Measurements from ENCODE around the gene ATP6V0D1.

ATP6V0D1 gene

DNA sequence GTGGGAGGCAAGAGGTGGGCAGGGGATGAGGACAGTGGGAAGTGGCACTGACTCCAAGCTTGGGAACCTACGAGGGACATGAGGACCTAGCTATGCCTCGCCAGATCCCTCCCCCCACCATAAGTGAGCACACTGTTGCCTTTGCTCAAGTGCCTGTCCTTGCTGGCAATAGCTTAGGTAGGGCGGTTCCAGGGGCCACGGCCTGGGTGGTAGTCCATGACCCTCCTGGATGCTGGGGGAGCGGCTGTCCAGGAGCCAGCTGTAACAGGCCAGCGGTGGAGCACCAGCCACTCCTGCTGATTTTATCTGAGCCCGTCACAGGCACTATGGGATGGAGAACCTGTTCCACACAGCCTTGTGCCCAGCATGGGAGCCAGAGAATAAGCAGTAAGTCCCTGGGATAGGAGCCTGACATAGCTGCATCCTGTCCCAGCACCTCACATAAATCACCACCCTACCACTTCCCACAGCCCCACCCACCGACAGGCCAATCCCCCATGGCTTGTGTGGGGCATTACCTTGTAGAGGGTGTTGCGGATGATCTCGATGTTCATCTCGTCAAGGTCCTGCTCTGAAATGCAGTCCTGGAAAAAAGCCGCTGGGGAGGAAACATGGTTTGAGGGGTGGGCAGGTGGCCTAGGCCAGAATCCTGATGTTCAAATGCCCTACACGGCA is 38.2 kb downstream of the ATP6V0D1 start:
- DNase-seq, result no peak

- DNase-seq, result no peak
Measured at GRCh38 chr16:67441907-67442306, 39.0 kb downstream of the ATP6V0D1 start.

DNA sequence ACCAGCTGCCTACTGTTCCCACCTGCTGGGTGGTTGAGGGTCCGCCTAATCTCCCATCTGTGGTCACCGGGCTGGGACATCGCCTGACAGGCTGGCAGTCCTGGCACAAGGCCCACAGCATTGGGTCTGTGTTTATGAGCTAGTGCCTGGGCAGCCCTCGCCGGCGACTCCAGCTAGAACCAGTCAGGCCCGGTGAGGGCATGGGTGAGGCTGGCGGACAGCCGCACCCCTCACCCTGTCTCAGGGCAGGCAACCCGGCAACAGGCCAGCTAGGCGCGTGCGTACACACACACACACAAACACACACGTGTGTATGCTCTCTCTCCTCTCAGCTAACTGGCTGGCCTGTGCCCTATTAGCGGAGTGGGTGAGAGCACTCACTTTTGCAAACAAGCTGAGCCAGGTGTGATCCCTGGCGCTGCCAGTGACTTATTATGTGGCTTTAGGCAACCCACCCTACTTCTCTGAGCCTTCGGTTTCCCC is 39.6 kb downstream of the ATP6V0D1 start:
- peak; percentile 16 for DNase-seq

DNA sequence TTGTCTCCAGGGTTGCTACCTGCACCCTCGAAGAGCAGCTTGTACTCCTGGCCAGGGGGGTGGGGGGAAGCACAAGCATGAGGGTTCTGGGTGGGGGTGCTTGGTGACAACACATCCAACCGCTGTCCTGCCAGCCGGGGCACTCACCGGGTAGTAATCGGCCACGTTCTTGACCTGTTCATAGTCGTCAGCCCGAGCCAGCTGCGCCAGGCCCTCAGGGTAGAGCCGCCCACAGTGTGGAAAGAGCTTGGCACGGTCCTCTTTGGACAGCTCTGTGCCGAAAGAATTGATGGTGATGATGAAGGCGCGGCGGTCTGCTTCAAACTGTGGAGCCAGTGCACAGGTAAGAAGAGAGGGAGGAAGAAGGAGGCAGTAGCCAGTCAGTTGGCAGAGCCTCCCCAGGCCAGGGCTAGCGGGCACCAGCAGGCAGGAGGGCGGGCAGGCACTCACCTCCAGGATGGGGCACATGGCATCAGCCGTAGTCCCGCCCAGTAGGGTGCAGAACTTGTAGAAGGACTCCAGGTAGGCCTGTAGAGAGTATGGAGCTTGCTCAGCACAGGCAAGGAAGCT is 42.0 kb downstream of the ATP6V0D1 start:
- DNase-seq, result no peak

DNA sequence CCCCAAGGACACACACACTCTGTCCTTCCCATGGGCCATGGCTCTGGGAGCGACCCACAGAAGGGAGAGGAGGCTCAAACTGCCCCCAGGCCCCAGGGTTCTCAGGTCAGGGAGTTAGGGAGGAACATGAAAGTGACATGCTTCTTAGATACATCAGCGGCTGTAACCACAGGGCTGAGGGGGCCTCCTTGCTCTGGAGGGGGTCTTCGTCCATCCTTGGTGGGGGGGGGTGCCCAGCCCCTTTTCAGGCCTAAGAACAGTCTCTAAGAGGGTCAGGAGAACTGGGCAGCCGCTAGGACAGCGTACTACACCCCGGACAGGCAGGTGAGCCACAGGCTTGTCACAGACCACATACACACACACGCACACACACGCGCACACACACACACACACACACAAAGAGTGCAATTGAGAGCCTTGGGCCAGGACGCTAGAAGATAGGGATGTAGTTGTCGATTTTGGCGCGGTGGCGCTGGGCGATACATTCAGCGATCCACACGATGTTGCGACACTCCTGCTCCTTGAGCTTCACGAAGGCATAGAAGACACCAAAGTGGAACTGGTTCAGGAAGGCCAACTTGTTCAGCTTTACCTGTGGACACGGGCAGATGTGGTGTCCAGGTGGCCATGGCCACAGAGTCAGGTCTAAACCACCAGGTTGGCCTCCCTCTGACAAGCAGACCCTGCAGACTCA is 42.7 kb downstream of the ATP6V0D1 start:
- no peak for DNase-seq

DNA sequence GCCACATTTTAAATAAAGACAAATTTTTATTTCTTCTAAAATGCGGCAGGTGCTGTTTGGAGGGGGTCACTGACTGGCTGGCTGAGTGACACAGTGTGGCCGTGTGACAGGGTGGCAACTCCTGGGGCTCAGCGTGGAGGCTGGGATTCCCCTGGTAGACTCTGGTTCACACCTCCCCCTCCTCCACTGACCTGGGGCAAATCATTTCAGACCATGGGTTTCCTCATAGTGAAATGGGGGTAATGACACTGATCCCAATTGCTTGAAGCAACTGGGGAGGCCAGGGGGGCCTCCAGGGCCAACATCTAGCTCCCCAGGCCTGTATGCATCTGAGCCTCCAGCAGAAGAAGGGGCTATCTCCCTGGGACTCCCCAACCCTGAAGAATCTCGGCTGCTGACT is 43.4 kb downstream of the ATP6V0D1 start:
- no peak for DNase-seq

DNA sequence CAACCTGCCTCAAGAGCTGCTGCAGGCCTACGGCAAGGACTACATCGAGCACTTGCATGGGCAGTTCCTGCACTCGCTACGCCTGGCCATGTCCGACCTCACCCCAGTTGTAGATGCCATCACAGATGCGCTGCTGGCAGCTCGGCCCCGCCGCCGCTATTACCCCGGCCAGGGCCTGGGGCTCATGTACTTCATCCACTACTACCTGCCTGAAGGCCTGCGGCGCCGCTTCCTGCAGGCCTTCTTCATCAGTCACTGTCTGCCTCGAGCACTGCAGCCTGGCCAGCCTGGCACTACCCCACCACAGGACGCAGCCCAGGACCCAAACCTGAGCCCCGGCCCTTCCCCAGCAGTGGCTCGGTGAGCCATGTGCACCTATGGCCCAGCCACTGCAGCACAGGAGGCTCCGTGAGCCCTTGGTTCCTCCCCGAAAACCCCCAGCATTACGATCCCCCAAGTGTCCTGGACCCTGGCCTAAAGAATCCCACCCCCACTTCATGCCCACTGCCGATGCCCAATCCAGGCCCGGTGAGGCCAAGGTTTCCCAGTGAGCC is 44.2 kb downstream of the ATP6V0D1 start:
- no peak for DNase-seq

GRCh38 chr16:67435758-67436164 is 45.2 kb downstream of the ATP6V0D1 start:
- DNase-seq, result no peak

GRCh38 chr16:67433131-67433719 is 47.7 kb downstream of the ATP6V0D1 start:
- DNase-seq, result no peak

- no peak for DNase-seq
Measured at GRCh38 chr16:67432506-67432890, 48.5 kb downstream of the ATP6V0D1 start.

GRCh38 chr16:67431775-67432505 is 49.0 kb downstream of the ATP6V0D1 start:
- DNase-seq, result peak; percentile 70

DNA sequence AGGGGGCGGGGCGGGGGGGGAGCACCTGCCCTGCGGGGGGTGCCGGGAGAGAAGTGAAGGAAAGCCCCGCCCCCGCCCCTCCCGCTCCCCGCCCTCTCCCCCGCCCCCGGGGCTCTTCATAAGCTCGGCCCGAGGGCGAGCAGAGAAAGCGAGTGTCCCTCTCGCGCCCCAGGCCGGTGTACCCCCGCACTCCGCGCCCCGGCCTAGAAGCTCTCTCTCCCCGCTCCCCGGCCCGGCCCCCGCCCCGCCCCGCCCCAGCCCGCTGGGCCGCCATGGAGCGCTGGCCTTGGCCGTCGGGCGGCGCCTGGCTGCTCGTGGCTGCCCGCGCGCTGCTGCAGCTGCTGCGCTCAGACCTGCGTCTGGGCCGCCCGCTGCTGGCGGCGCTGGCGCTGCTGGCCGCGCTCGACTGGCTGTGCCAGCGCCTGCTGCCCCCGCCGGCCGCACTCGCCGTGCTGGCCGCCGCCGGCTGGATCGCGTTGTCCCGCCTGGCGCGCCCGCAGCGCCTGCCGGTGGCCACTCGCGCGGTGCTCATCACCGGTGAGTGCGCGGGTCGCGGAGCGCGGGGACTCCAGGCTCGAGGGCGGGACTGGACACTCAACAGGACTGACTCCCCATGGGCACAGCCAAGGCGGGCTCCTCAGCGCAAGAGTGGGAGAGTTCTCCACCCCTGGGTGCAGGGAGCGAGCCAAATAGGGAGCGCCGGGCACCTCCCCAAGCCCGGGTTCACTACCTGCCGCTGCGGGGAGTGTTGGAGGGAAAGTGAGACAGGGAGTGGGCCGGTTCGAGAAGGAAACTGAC is 49.8 kb downstream of the ATP6V0D1 start, which contains the start of gene HSD11B2:
TSS of gene HSD11B2 (plus strand) at position 145 of the 798 bp plus-strand sequence. CDS start at position 273, 128 bp downstream.
- peak; percentile 73 for DNase-seq

- DNase-seq, result peak; percentile 60
Measured at GRCh38 chr16:67430504-67430976, 50.4 kb downstream of the ATP6V0D1 start.

DNA sequence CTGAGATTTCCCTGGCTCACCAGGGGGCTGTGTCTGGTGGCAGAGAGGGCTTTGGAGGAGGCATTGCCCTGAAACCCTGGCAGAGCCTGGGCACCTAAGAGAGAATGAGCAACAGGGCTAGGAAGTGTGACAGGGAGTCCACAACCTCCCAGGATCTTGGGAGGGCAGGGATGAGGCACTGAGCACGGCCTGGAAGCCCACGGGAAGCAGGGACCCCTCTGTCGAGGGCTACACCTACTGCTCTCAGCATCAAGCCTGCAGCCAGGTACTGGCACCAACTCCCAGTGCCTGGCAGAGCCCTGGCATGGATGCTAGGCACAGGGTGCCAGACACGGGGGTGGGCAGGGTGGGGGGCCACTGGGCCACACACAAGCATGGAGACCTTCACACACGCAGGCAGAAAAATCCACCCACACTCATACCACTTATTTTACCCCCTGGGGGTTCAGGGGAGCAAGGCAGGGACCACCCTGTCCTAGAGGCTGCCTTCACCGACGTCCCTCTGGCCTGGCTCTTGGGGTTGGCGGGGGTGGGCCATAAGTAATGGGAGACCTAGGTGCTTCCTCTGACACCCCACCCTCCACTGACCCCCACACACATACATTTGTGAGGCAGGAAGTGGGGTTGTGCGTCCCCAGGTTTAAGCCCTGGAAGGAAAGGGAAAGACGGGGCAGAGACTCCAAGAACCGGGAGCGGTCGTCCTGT is 51.0 kb downstream of the ATP6V0D1 start:
- no peak for DNase-seq

- no peak for DNase-seq
Measured at GRCh38 chr16:67429053-67429798, 51.7 kb downstream of the ATP6V0D1 start.

GRCh38 chr16:67428146-67428731 is 52.7 kb downstream of the ATP6V0D1 start:
- peak; percentile 84 for DNase-seq

- DNase-seq, result no peak
Measured at GRCh38 chr16:67426950-67427349, 54.0 kb downstream of the ATP6V0D1 start.

DNA sequence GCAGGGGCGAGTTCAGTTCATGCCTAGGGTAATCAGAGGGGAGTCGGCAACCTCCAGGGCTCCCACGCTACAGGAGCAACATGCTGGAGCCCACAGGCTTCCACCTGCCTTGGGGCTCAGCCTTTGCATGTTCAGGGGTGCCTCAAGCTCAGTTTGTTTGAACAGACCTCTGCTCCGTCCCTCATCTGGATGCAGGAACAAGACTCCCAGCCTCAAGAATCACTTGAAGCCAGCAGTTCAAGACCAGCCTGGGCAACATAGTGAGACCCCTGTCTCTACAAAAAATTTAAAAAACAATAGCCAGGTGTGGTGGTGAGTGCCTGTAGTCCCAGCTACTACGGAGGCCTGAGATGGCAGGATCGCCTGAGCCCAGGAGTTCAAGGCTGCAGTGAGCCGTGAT is 54.9 kb downstream of the ATP6V0D1 start:
- DNase-seq, result no peak

DNA sequence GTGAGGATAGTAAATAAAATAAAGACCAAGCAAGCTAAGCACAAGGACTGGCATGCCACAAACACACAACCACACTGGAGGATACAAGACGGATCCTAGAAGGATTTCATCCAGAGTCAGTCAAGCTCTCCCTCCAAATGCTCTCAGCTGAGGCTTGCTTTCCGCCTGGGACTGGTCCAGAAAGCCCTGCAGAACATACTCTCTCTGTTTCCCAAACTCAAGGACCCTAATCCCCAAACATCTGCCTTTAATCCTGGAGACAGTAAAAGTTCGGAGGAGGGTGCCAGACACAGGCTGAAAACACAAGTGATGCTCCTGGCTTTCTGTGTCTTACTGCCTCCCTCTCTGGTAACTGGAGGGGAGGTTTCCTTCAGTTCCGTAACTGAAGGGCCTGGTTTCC is 55.4 kb downstream of the ATP6V0D1 start:
- DNase-seq, result no peak

DNA sequence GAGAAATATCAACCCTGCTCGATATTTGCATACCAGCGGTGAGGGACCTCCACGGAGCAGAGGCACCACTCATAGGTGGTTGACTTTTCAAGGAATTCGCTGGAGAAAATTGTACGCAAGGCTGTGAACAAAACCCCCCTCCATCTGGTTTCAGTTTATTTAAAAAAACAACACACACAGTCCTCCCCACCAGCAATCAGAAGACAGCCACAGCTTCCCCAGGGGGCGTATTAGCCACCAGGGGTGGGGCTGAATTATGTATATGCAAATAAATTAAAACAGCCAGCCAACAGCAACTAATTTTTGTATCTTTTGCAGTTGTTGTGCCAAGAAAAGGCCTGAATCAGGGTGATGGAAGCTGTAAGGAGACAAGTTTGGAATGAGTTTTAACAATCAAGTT is 55.9 kb downstream of the ATP6V0D1 start:
- DNase-seq, result peak; percentile 54
